ENCODE data around the gene MAD1L1. TPM values are rescaled to one million over a fixed set of nuclear protein-coding genes. Genes with fewer than 3 reads are reported as not detected.

The MAD1L1 gene
- total and polyA plus RNA-seq, 2 of the 4 experiments (the other 2 are of a cell fraction) = 29.0 to 40.9 TPM

DNA sequence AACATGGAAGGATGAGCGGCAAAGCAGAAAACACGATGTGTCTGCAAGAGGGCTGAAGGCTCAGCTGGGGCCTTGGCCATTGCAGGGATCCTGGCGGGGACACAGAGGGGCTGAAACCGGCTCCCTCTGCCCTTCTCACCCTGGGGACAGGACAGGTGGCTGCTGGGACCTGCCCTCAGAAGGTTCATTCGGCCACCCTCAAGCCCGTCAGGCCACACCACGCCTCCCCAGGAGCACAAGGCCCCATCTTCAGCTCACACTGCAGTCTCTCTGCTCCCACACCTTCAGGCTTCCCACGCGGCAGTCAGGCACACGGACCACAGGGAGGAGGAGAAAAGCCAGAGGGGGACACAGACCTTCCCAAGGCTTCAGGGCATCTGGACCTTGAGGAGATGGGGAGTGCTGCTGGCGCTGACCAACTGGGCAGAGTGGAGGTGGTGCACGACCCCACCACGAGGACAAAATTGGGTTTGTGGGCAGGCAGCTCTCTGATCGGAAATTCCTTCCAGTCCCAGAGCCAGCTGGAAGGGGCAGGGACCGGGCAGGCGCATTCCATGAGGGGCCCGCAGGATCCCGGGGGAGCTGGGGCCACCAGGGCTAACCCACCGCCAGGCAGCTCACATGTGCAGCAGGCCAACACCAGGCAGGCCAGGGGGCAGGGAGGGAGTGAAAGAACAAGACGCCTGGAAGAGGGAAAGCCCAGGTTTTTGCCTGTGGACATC, 104.0 kb downstream of the MAD1L1 start:
- CTCF ChIA-PET = no interaction called here
- no peak overlapping the region for H2BK20ac ChIP-seq (ENCODE audit: low read depth, low read length)
- H3K9me1 ChIP-seq (ENCODE audit: insufficient read depth, low read length) = no peaks in the 10 kb centered on the region
- H4K5ac ChIP-seq (ENCODE audit: low read depth, low read length) = no peak overlapping the region
- POLR2A ChIA-PET (ENCODE audit: unreplicated experiment) = no interaction called here
- H3K79me1 ChIP-seq (ENCODE audit: low read depth in 1 of 2, low read length in 2 of 2) = no peaks in the 10 kb centered on the region
- DNase-seq (no peak), ATAC-seq (ENCODE audit: low read depth) (no peak)
- WGBS, 2 experiments (ENCODE audit: extremely low coverage in 2 of 2, insufficient read length in 1 of 2) = 82% methylated on average over 4 of the region's 20 CpGs; no CpG with 5 or more reads in 1 of the 2 experiments
- H3K4me1 ChIP-seq (ENCODE audit: control insufficient read depth, insufficient read depth, low read length) = no peaks in the 10 kb centered on the region
- H4K8ac ChIP-seq (ENCODE audit: low read depth in 2 of 2, low read length in 2 of 2) = no peak overlapping the region
- no peaks in the 10 kb centered on the region for H3K9me3 ChIP-seq (ENCODE audit: control insufficient read depth, insufficient read depth, low read length)
- H3K4me3 ChIP-seq (ENCODE audit: insufficient read depth, low read depth, low read length) = no peak overlapping the region
- H3K56ac ChIP-seq (ENCODE audit: extremely low read depth, insufficient read depth, low read length) = no peak overlapping the region
- H3K23ac ChIP-seq (ENCODE audit: low read depth, low read length) = no peak overlapping the region
- no peak overlapping the region for H2AK5ac ChIP-seq (ENCODE audit: low read depth, low read length)
- H3K9ac ChIP-seq (ENCODE audit: low read depth, low read length) = no peak overlapping the region
- H2AFZ ChIP-seq (replicated peaks; ENCODE audit: low read length, poor library complexity) = no peak overlapping the region
- H3K14ac ChIP-seq (replicated peaks; ENCODE audit: low read depth, low read length) = no peak overlapping the region
- H2BK120ac ChIP-seq (ENCODE audit: low read depth, low read length) = no peak overlapping the region
- dilution Hi-C loops (cut with HindIII; ENCODE audit: low sequenced_read_pairs, unreplicated experiment) (no loop called here), intact Hi-C loops (cut with micrococcal nuclease) (no loop called here), in situ Hi-C loops (cut with MboI; ENCODE audit: low sequenced_read_pairs) (no loop called here)
- no TSS peak for BruUV-seq (replicated peaks)
- no peaks in the 10 kb centered on the region for H3K27me3 ChIP-seq (ENCODE audit: control insufficient read depth, insufficient read depth, low read length)
- H3K18ac ChIP-seq (ENCODE audit: low read depth, low read length) = no peak overlapping the region
- no peak overlapping the region for H2BK15ac ChIP-seq (ENCODE audit: low read depth, low read length)
- no peak overlapping the region for H3K4ac ChIP-seq (ENCODE audit: low read depth, low read length)
- no peak overlapping the region for H4K91ac ChIP-seq (ENCODE audit: insufficient read depth, low read depth, low read length)
- H2BK5ac ChIP-seq (ENCODE audit: low read depth, low read length, poor library complexity, severe bottlenecking) = no peak overlapping the region
- no peak overlapping the region for H3K27ac ChIP-seq (ENCODE audit: insufficient read depth, low read length)
- no peak overlapping the region for H2AK9ac ChIP-seq (replicated peaks; ENCODE audit: low read depth, low read length, poor library complexity)
- TF ChIP-seq RAD21 (IDR thresholded peaks at IDR 0.05; ENCODE audit: low read length) (no peak), RFX5 (IDR thresholded peaks at IDR 0.05; ENCODE audit: low read depth, low read length) (no peak), CHD1 (IDR thresholded peaks at IDR 0.05; ENCODE audit: low read depth, low read length) (no peak), SMC3 (IDR thresholded peaks at IDR 0.05; ENCODE audit: low read depth, low read length) (no peak), FOS (IDR thresholded peaks at IDR 0.05; ENCODE audit: low read depth, low read length) (no peak), CEBPB (IDR thresholded peaks at IDR 0.05; ENCODE audit: low read depth, low read length) (no peak), MAZ (IDR thresholded peaks at IDR 0.05; ENCODE audit: borderline replicate concordance, low read depth, low read length) (no peak), BHLHE40 (IDR thresholded peaks at IDR 0.05; ENCODE audit: low read depth, low read length) (no peak), POLR2A (IDR thresholded peaks at IDR 0.05; ENCODE audit: low read depth, low read length) (no peak), RCOR1 (IDR thresholded peaks at IDR 0.05; ENCODE audit: insufficient replicate concordance, low read length) (no peak), MAFK (IDR thresholded peaks at IDR 0.05; ENCODE audit: low read depth, low read length) (no peak), NFE2L2 (IDR thresholded peaks at IDR 0.05; ENCODE audit: low read depth, low read length) (no peak), MXI1 (IDR thresholded peaks at IDR 0.05; ENCODE audit: borderline replicate concordance, low read depth, low read length) (no peak)
- TF ChIP-seq, protein P1, sequence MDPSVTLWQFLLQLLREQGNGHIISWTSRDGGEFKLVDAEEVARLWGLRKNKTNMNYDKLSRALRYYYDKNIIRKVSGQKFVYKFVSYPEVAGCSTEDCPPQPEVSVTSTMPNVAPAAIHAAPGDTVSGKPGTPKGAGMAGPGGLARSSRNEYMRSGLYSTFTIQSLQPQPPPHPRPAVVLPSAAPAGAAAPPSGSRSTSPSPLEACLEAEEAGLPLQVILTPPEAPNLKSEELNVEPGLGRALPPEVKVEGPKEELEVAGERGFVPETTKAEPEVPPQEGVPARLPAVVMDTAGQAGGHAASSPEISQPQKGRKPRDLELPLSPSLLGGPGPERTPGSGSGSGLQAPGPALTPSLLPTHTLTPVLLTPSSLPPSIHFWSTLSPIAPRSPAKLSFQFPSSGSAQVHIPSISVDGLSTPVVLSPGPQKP (IDR thresholded peaks at IDR 0.05; ENCODE audit: borderline replicate concordance, low read depth, low read length) = no peak
- TF ChIP-seq, protein P2, sequence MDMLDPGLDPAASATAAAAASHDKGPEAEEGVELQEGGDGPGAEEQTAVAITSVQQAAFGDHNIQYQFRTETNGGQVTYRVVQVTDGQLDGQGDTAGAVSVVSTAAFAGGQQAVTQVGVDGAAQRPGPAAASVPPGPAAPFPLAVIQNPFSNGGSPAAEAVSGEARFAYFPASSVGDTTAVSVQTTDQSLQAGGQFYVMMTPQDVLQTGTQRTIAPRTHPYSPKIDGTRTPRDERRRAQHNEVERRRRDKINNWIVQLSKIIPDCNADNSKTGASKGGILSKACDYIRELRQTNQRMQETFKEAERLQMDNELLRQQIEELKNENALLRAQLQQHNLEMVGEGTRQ (IDR thresholded peaks at IDR 0.05; ENCODE audit: low read depth, low read length) = no peak
- TF ChIP-seq, protein P3, sequence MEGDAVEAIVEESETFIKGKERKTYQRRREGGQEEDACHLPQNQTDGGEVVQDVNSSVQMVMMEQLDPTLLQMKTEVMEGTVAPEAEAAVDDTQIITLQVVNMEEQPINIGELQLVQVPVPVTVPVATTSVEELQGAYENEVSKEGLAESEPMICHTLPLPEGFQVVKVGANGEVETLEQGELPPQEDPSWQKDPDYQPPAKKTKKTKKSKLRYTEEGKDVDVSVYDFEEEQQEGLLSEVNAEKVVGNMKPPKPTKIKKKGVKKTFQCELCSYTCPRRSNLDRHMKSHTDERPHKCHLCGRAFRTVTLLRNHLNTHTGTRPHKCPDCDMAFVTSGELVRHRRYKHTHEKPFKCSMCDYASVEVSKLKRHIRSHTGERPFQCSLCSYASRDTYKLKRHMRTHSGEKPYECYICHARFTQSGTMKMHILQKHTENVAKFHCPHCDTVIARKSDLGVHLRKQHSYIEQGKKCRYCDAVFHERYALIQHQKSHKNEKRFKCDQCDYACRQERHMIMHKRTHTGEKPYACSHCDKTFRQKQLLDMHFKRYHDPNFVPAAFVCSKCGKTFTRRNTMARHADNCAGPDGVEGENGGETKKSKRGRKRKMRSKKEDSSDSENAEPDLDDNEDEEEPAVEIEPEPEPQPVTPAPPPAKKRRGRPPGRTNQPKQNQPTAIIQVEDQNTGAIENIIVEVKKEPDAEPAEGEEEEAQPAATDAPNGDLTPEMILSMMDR (conservative IDR thresholded peaks at IDR 0.05; ENCODE audit: low read depth, low read length) = no peak
- H4K20me1 ChIP-seq (ENCODE audit: insufficient read depth, low read length) = no peaks in the 10 kb centered on the region; the same call in 1 of the 2 replicates
- no peak overlapping the region for H3K4me2 ChIP-seq (ENCODE audit: low read depth, low read length)
- H3K36me3 ChIP-seq (ENCODE audit: control insufficient read depth, insufficient read depth, low read length) = peaks cover 7% of the 10 kb centered on the region
